ENCODE results near the gene ANXA3. TPM values are rescaled to one million over a fixed set of nuclear protein-coding genes. Genes with fewer than 3 reads are reported as not detected.

ANXA3 gene
- total RNA-seq, 1 experiment from 2014 or later, result 263 TPM

- intact Hi-C loops (cut with micrococcal nuclease), result loop anchor here (5.0 kb wide), 1 partner anchor 39 kb away; no protein-coding TSS in a partner anchor
- Histone ChIP-seq H3K79me2 (ENCODE audit: low read length) (no peaks in the 10 kb centered on the region), H3K4me3 (ENCODE audit: low read length) (no peak overlapping the region), H3K9me3 (ENCODE audit: low read length) (no peaks in the 10 kb centered on the region), H4K20me1 (ENCODE audit: low read length) (no peaks in the 10 kb centered on the region), H3K9me2 (replicated peaks; ENCODE audit: low read length) (no peaks in the 10 kb centered on the region), H3K36me3 (ENCODE audit: low read depth, low read length) (no peaks in the 10 kb centered on the region), H3K27me3 (ENCODE audit: low read length) (no peaks in the 10 kb centered on the region), H3K4me2 (ENCODE audit: low read length) (no peak overlapping the region; the same call in 1 of the 2 replicates), H2AFZ (ENCODE audit: low read length) (0 out of 2 replicates have a peak overlapping the region, but pooled peaks have one; percentile 9), H3K27ac (ENCODE audit: low read length) (peak overlapping the region; percentile 88; the same call in 1 of the 2 replicates), H3F3A (ENCODE audit: low read length, unreplicated experiment) (no peaks in the 10 kb centered on the region), H3K4me1 (ENCODE audit: insufficient read depth, low read length) (peaks cover 37% of the 10 kb centered on the region), H3K9ac (ENCODE audit: low read length) (no peak overlapping the region)
- ChIA-PET CTCF (no interaction called here), POLR2A (ENCODE audit: unreplicated experiment) (no interaction called here)
- peak; percentile 29; the same call in 1 of the 2 replicates for ATAC-seq
- peak; percentile 36 for DNase-seq
- BruUV-seq (replicated peaks), result no TSS peak
- TF ChIP-seq EZH2 (IDR thresholded peaks at IDR 0.05; ENCODE audit: low read length, unreplicated experiment) (no peak), EZH2phosphoT487 (IDR thresholded peaks at IDR 0.05; ENCODE audit: borderline replicate concordance, low read length) (no peak)
- TF ChIP-seq, protein P1, sequence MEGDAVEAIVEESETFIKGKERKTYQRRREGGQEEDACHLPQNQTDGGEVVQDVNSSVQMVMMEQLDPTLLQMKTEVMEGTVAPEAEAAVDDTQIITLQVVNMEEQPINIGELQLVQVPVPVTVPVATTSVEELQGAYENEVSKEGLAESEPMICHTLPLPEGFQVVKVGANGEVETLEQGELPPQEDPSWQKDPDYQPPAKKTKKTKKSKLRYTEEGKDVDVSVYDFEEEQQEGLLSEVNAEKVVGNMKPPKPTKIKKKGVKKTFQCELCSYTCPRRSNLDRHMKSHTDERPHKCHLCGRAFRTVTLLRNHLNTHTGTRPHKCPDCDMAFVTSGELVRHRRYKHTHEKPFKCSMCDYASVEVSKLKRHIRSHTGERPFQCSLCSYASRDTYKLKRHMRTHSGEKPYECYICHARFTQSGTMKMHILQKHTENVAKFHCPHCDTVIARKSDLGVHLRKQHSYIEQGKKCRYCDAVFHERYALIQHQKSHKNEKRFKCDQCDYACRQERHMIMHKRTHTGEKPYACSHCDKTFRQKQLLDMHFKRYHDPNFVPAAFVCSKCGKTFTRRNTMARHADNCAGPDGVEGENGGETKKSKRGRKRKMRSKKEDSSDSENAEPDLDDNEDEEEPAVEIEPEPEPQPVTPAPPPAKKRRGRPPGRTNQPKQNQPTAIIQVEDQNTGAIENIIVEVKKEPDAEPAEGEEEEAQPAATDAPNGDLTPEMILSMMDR (conservative IDR thresholded peaks at IDR 0.05; ENCODE audit: low read depth, low read length), result no peak
Measured at GRCh38 chr4:78528327-78528726, 23.2 kb upstream of the ANXA3 start.

GRCh38 chr4:78529569-78530209, 21.9 kb upstream of the ANXA3 start:
- H3K9me3 ChIP-seq (ENCODE audit: low read length), result no peaks in the 10 kb centered on the region
- no peaks in the 10 kb centered on the region for H3F3A ChIP-seq (ENCODE audit: low read length, unreplicated experiment)
- no peaks in the 10 kb centered on the region for H3K79me2 ChIP-seq (ENCODE audit: low read length)
- peak; percentile 79 for DNase-seq
- H3K9ac ChIP-seq (ENCODE audit: low read length), result peak overlapping the region; percentile 45; the same call in 1 of the 2 replicates
- peak; percentile 66 for ATAC-seq
- H3K4me1 ChIP-seq (ENCODE audit: insufficient read depth, low read length), result peaks cover 49% of the 10 kb centered on the region
- TSS peak; percentile 73 for BruUV-seq (replicated peaks)
- POLR2A ChIA-PET (ENCODE audit: unreplicated experiment), result interaction anchor here (0.6 to 1.0 kb wide), 3 partner anchors 40 to 1171 kb away, joined by 3 to 7 read pairs (median 3); no protein-coding TSS in a partner anchor
- no peak overlapping the region for H3K4me3 ChIP-seq (ENCODE audit: low read length)
- intact Hi-C loops (cut with micrococcal nuclease), result loop anchor here (1.0 to 5.0 kb wide), 2 partner anchors 23 to 38 kb away; no protein-coding TSS in a partner anchor
- H3K4me2 ChIP-seq (ENCODE audit: low read length), result peak overlapping the region; percentile 66
- no peaks in the 10 kb centered on the region for H3K36me3 ChIP-seq (ENCODE audit: low read depth, low read length)
- no peak for TF ChIP-seq EZH2phosphoT487 (IDR thresholded peaks at IDR 0.05; ENCODE audit: borderline replicate concordance, low read length)
- TF ChIP-seq, protein P1 (conservative IDR thresholded peaks at IDR 0.05; ENCODE audit: low read depth, low read length), result no peak
- no peak for TF ChIP-seq EZH2 (IDR thresholded peaks at IDR 0.05; ENCODE audit: low read length, unreplicated experiment)
- peak overlapping the region; percentile 88 for H3K27ac ChIP-seq (ENCODE audit: low read length)
- no peaks in the 10 kb centered on the region for H3K27me3 ChIP-seq (ENCODE audit: low read length)
- peak overlapping the region; percentile 54 for H2AFZ ChIP-seq (ENCODE audit: low read length)
- no peaks in the 10 kb centered on the region for H4K20me1 ChIP-seq (ENCODE audit: low read length)
- no peaks in the 10 kb centered on the region for H3K9me2 ChIP-seq (replicated peaks; ENCODE audit: low read length)
- CTCF ChIA-PET, result no interaction called here

DNA sequence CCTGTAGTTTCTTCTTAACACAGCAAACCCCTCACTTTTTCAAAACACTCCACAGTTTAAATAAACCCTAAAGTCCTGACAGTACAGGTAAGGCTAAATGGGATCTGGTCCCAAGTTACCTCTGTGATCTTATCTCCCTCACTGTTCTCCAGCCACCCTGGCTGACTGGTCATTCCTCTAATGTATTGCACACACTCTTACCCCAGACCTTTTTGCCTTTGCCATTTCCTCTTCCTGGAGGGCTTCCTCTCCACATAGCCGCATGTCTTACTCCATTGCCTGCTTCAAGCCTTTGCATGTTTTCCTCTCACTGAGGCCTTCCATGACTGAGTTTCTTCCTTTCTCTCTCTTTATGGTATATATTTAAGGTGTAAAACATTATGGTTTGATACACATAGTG, 19.5 kb upstream of the ANXA3 start:
- Histone ChIP-seq H3K9me3 (ENCODE audit: low read length) (no peaks in the 10 kb centered on the region), H3K27ac (ENCODE audit: low read length) (no peak overlapping the region), H3K9ac (ENCODE audit: low read length) (no peak overlapping the region), H3K36me3 (ENCODE audit: low read depth, low read length) (no peaks in the 10 kb centered on the region), H3K4me3 (ENCODE audit: low read length) (no peak overlapping the region), H3F3A (ENCODE audit: low read length, unreplicated experiment) (peaks cover 3% of the 10 kb centered on the region), H3K4me2 (ENCODE audit: low read length) (no peak overlapping the region), H3K4me1 (ENCODE audit: insufficient read depth, low read length) (peaks cover 58% of the 10 kb centered on the region), H2AFZ (ENCODE audit: low read length) (no peak overlapping the region), H3K79me2 (ENCODE audit: low read length) (no peaks in the 10 kb centered on the region), H4K20me1 (ENCODE audit: low read length) (no peaks in the 10 kb centered on the region), H3K9me2 (replicated peaks; ENCODE audit: low read length) (no peaks in the 10 kb centered on the region), H3K27me3 (ENCODE audit: low read length) (no peaks in the 10 kb centered on the region)
- POLR2A ChIA-PET (ENCODE audit: unreplicated experiment), result no interaction called here
- DNase-seq, result peak; percentile 17
- intact Hi-C loops (cut with micrococcal nuclease), result no loop called here
- no peak for ATAC-seq
- no TSS peak for BruUV-seq (replicated peaks)
- TF ChIP-seq, protein P1 (conservative IDR thresholded peaks at IDR 0.05; ENCODE audit: low read depth, low read length), result no peak
- no peak for TF ChIP-seq EZH2 (IDR thresholded peaks at IDR 0.05; ENCODE audit: low read length, unreplicated experiment)
- CTCF ChIA-PET, result no interaction called here
